ACC112 (cell line): Measurements from ENCODE around the gene HYKK.
A peak's percentile ranks its signal among the peaks of the same experiment; 100 is the strongest.

Experiments used
- H2AFZ ChIP-seq: fragments of 200-600 bp; sonication (generic); one replicate; pipeline ENCODE4 v1.6.0; 2017; ENCODE audit warnings: antibody characterized with exemption, low read length; ENCODE audit not compliant: unreplicated experiment
- H3K27ac ChIP-seq: fragments of 200-600 bp; sonication (generic); 2 replicates; pipeline ENCODE4 v1.5.1; 2014; ENCODE audit warnings: low read depth, mild to moderate bottlenecking, antibody characterized with exemption, low read length, moderate library complexity
- H3K27me3 ChIP-seq: fragments of 200-600 bp; sonication (generic); 2 replicates; pipeline ENCODE4 v1.6.1; 2014; ENCODE audit warnings: mild to moderate bottlenecking, antibody characterized with exemption, low read length, moderate library complexity, mixed read lengths; ENCODE audit not compliant: insufficient read depth
- H3K36me3 ChIP-seq: fragments of 200-600 bp; sonication (generic); 2 replicates; pipeline ENCODE4 v1.6.1; 2016; ENCODE audit warnings: mild to moderate bottlenecking, antibody characterized with exemption, low read length, moderate library complexity, mixed read lengths; ENCODE audit not compliant: insufficient read depth
- H3K4me1 ChIP-seq: fragments of 200-600 bp; sonication (generic); one replicate; pipeline ENCODE4 v1.6.1; 2016; ENCODE audit warnings: low read length, mixed read lengths; ENCODE audit not compliant: insufficient read depth, unreplicated experiment, control insufficient read depth
- H3K4me3 ChIP-seq: fragments of 200-600 bp; sonication (generic); 2 replicates; pipeline ENCODE4 v1.5.1; 2014; ENCODE audit warnings: mild to moderate bottlenecking, low read depth, low read length
- H3K79me2 ChIP-seq: fragments of 200-600 bp; sonication (generic); one replicate; pipeline ENCODE4 v1.6.0; 2016; ENCODE audit warnings: low read length; ENCODE audit not compliant: control insufficient read depth, unreplicated experiment, insufficient read depth

The HYKK gene

DNA sequence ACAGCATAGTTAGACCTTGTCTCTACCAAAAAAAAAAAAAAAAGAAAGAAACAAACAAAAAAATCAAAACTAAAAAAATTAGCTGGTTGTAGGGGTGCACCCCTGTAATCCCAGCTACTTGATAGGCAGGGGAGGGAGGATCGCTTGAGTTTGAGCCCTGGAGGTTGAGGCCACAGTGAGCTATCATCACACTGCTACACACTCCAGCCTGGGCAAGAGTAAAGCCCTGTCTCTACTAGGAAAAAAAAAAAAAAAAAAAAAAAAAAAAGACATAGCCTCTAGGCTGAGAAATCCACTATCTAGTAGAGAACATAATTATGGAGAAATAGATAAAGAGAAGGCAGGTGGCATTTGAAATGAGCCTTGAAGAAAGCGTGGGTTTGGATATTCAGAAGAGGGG is 55.7 kb downstream of the HYKK start:
- no peak overlapping the region for H3K27ac ChIP-seq
- peaks cover 3% of the 10 kb centered on the region for H3K4me1 ChIP-seq
- 0 out of 2 replicates have a peak, but pooled peaks cover 3% of the 10 kb centered on the region for H3K27me3 ChIP-seq
- no peak overlapping the region for H2AFZ ChIP-seq
- no peaks in the 10 kb centered on the region for H3K36me3 ChIP-seq
- no peaks in the 10 kb centered on the region for H3K79me2 ChIP-seq
- no peak overlapping the region for H3K4me3 ChIP-seq

DNA sequence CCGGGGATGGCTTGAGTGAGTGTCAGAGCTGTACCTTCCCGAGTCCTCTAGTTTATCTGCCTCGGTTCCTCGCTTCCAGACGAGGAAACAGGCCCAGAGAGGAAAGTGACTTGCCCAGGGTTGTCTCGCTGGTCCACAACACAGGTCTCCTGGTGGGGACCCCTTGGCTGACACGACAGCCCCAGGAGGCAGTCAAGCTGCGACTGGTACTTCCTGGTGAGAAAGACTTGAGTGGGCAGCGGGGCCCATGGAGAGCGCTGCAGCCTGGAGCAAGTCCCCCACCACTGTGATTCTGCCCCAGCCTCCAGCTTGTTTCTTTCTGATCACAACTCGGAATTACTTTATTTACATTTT is 57.3 kb downstream of the HYKK start:
- peaks cover 3% of the 10 kb centered on the region for H3K4me1 ChIP-seq
- H2AFZ ChIP-seq = no peak overlapping the region
- H3K79me2 ChIP-seq = no peaks in the 10 kb centered on the region
- 0 out of 2 replicates have a peak, but pooled peaks cover 3% of the 10 kb centered on the region for H3K27me3 ChIP-seq
- H3K36me3 ChIP-seq = no peaks in the 10 kb centered on the region
- H3K4me3 ChIP-seq = peak overlapping the region; percentile 78
- no peak overlapping the region for H3K27ac ChIP-seq

DNA sequence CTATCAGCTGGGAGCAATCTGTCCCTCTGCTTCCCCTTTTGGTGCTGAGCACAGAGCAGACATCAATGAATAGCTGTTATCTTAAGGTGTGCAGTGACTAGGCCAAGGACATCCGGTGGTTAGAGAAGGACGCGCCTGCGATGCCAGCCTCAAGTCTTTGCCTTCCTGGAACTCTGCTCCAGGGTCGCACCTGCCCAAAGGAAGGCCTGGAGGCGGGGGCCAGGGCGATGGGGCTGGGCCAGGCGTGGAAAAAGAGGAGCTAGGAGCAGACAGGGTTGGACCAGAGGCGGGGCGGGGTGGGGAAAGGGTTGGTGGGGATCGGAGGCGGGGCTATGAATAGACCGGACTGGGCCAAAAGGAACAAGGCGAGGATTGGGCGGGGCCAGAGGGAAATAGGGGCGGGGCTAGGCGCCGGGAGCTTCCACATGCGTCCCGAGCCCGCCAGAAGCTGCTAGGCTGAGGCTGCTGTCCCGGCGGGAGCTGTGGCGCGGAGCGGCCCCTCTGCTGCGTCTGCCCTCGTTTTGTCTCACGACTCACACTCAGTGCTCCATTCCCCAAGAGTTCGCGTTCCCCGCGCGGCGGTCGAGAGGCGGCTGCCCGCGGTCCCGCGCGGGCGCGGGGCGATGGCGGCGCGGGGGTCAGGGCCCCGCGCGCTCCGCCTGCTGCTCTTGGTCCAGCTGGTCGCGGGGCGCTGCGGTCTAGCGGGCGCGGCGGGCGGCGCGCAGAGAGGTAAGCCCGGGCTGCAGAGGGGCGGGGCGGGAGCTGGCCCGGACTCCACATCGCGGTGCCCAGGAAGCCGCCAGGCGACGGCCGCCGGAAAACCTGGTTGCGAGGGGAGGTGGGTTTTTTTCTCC is 57.9 kb downstream of the HYKK start, which contains the start of gene CHRNA5:
Gene CHRNA5 (plus strand): TSS at position 424 of the 854 bp plus-strand sequence. CDS start 200 bp downstream, at position 624.
- Histone ChIP-seq H3K27ac (no peak within 1 kb of the TSS), H3K4me1 (peaks cover 3% of the 10 kb centered on the region), H3K4me3 (peak within 1 kb of the TSS; percentile 78), H3K27me3 (0 out of 2 replicates have a peak, but pooled peaks cover 3% of the 10 kb centered on the region), H3K79me2 (no peaks in the 10 kb centered on the region), H3K36me3 (no peaks in the 10 kb centered on the region), H2AFZ (peak within 1 kb of the TSS; percentile 100)

DNA sequence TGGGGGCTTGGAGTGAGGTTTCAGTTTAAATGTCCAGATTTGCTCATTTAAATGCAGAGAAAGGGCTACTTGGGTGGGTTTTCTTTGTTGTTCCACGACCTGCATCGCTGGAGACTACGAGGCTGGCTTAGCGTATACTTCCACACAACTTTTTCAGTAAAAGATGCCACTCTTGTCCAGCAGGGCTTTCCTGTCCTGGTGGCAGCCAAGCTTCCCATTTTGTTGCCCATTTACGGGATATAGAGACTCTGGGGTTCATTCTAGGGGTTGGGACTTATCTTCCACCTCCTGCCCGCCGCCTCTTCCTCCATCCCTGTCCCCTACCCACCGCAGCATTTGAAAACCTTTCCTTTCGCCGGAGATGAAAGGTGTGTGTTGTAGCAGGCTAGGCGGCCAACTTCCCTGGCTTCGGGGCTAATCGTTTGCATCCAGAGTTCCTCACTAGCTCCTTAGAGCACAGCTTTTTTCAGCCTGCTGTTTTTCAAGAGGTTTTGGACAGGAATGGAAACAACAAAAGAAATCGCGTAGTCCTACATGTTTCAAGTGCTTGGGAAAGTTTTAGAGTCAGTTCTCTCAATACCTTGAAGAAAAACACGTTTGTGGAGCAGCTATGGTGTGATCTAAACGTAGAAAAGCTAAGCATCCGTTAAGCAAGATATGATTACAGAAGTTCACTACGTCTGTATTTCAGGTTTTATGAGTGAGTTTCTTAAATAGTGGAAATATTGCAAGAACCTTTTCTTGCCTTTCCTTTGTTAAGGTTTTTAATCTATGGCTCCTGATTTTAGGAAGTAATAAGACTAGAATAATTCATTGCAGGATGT is 58.8 kb downstream of the HYKK start:
- H3K4me1 ChIP-seq = peaks cover 3% of the 10 kb centered on the region
- no peaks in the 10 kb centered on the region for H3K79me2 ChIP-seq
- H3K4me3 ChIP-seq = peak overlapping the region; percentile 78
- no peak overlapping the region for H3K27ac ChIP-seq
- H2AFZ ChIP-seq = peak overlapping the region; percentile 100
- 0 out of 2 replicates have a peak, but pooled peaks cover 3% of the 10 kb centered on the region for H3K27me3 ChIP-seq
- H3K36me3 ChIP-seq = no peaks in the 10 kb centered on the region

DNA sequence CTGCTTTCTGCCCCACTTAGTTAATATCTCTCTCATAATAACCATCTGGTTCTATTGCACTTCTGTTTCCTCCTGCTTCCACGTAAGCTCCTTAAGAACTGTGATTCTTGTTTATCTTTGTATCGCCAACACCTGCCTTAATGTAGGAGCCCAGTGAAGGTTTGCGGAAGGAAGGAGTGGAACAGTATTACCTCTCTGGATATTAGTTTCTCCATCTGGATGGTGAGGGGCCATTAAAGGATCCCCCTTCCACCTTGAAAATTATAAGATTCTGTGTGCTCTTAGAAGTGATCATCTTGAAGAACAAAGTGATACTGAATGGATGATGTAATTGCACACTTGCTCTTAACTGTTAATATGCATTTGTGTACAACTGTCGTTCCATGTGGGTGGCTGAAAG is 60.2 kb downstream of the HYKK start:
- no peak overlapping the region for H3K4me3 ChIP-seq
- no peak overlapping the region for H2AFZ ChIP-seq
- peaks cover 3% of the 10 kb centered on the region for H3K4me1 ChIP-seq
- 0 out of 2 replicates have a peak, but pooled peaks cover 3% of the 10 kb centered on the region for H3K27me3 ChIP-seq
- H3K79me2 ChIP-seq = no peaks in the 10 kb centered on the region
- H3K36me3 ChIP-seq = no peaks in the 10 kb centered on the region
- H3K27ac ChIP-seq = no peak overlapping the region

DNA sequence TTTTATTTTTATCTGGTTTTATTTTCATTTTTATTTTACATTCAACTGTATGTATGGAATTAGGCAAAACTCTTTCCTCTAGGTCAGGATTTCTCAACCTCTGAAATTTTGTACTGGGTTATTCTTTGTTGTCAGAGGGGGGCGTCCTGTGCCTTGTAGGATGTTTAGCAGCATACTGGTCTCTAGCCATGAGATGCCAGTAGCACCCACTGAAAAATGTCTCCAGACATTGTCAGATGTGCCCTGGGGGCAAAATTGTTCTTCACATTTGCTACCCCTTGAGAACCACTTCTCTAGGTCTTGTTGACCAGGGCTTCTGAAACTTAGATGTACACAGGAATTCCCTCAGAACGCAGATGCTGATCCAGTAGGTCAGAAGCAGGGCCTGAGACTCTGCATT is 63.3 kb downstream of the HYKK start:
- peaks cover 3% of the 10 kb centered on the region for H3K4me1 ChIP-seq
- H2AFZ ChIP-seq = no peak overlapping the region
- no peaks in the 10 kb centered on the region for H3K36me3 ChIP-seq
- H3K27me3 ChIP-seq = no peaks in the 10 kb centered on the region
- no peak overlapping the region for H3K27ac ChIP-seq
- no peak overlapping the region for H3K4me3 ChIP-seq
- no peaks in the 10 kb centered on the region for H3K79me2 ChIP-seq

DNA sequence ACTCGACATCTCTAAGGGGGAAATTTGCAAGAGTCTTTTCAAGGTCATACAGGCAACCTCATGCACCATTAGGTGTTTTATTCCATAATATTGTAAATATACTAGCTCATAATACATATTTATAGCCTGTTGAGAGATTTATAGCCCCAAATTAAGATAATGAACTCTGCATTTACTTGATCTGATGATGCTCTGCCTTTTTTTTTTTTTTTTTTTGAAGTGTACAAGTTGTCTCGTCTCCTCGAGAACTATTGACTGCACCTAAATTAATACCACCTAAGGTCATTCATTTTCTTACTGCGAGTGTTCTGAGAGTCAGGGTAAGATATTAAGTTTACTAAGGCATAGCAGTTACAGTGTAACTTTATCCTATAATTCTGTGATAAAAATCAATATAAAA is 64.0 kb downstream of the HYKK start:
- Histone ChIP-seq H3K79me2 (no peaks in the 10 kb centered on the region), H3K4me3 (no peak overlapping the region), H2AFZ (no peak overlapping the region), H3K27ac (no peak overlapping the region), H3K36me3 (no peaks in the 10 kb centered on the region), H3K27me3 (no peaks in the 10 kb centered on the region), H3K4me1 (peaks cover 3% of the 10 kb centered on the region)

DNA sequence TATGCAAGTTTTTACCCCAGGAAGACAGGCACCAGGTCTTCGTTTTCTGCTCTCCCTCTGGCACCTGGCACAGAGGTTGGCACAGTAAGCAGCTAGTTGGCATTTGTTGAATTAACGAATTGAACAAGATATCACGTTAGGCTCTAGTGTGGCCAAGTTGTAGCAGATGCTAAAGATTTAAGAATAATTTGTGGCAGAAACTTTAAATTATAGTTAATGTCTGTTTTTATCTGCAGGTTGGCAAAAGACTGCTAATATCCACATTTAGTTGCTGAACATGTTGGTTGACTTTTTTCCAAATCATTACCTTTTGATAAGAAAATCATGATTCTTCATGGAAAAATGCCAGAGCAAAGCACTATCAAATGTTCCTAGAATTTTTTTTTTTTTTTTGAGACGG is 66.0 kb downstream of the HYKK start:
- no peaks in the 10 kb centered on the region for H3K79me2 ChIP-seq
- no peak overlapping the region for H3K4me3 ChIP-seq
- no peaks in the 10 kb centered on the region for H3K27me3 ChIP-seq

DNA sequence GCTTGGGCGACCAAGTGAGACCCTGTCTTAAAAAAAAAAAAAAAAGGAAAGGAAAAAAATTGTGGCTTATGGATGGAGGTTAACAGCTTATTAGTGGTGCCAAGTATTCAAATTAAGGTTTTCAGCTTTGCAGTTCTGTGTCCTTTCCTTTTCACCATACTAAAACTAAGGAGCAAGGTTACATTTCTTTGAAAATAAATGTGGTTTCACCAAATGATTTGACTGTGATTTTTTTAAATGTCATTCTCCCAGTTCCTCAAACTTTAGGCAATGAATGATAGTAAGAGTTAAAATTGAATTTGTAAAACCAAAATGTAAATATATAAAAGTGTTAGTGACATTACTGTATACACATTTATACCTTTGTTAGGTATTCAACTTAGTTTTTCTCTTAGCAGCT is 67.6 kb downstream of the HYKK start:
- Histone ChIP-seq H3K36me3 (no peaks in the 10 kb centered on the region), H3K4me1 (no peaks in the 10 kb centered on the region), H3K4me3 (no peak overlapping the region), H2AFZ (no peak overlapping the region), H3K27me3 (no peaks in the 10 kb centered on the region), H3K79me2 (no peaks in the 10 kb centered on the region), H3K27ac (no peak overlapping the region)

More for the DNA sequence above, 66.0 kb downstream of the HYKK start:
- no peaks in the 10 kb centered on the region for H3K36me3 ChIP-seq
- no peaks in the 10 kb centered on the region for H3K4me1 ChIP-seq
- H2AFZ ChIP-seq = no peak overlapping the region
- no peak overlapping the region for H3K27ac ChIP-seq
